HepG2 (cell line): ENCODE measurements around the gene CYP2A7. TPM values are rescaled to one million over a fixed set of nuclear protein-coding genes. Genes with fewer than 3 reads are reported as not detected.

ENCODE experiments used
- ATF1 ChIP-seq: IDR thresholded peaks from 2 replicates; pipeline ENCODE4 v1.6.1; 2016; ENCODE audit warnings: mild to moderate bottlenecking, control low read depth
- ATRX ChIP-seq: sonication (generic); formaldehyde crosslinking; IDR thresholded peaks from 2 replicates; pipeline ENCODE4 v1.4.0; 2020; ENCODE audit warnings: missing genetic modification reagents, borderline replicate concordance
- CHD2 ChIP-seq: IDR thresholded peaks from 2 replicates; pipeline ENCODE4 v1.6.1; 2011; ENCODE audit warnings: low read depth, low read length, improper control_type of control experiment
- ELF3 ChIP-seq: IDR thresholded peaks from 2 replicates; pipeline ENCODE4 v1.6.1; 2016; ENCODE audit warnings: missing genetic modification reagents, missing compliant biosample characterization
- FOSL2 ChIP-seq: sonication (generic); formaldehyde crosslinking; IDR thresholded peaks from 2 replicates; pipeline ENCODE4 v1.4.0; 2020; ENCODE audit warnings: missing genetic modification reagents
- HMG20B ChIP-seq: conservative IDR thresholded peaks from 2 replicates; pipeline ENCODE4 v1.6.1; 2016; ENCODE audit warnings: missing genetic modification reagents, missing compliant biosample characterization
- JUN ChIP-seq: sonication (generic); formaldehyde crosslinking; IDR thresholded peaks from 2 replicates; pipeline ENCODE4 v1.4.0; 2020; ENCODE audit warnings: mild to moderate bottlenecking, missing genetic modification reagents
- MIXL1 ChIP-seq: IDR thresholded peaks from 2 replicates; pipeline ENCODE4 v1.6.1; 2016
- RARG ChIP-seq: sonication (generic); formaldehyde crosslinking; IDR thresholded peaks from 2 replicates; pipeline ENCODE4 v1.4.0; 2020; ENCODE audit warnings: low read depth, mild to moderate bottlenecking, missing genetic modification reagents
- RFX5 ChIP-seq: IDR thresholded peaks from 2 replicates; pipeline ENCODE4 v1.6.1; 2011; ENCODE audit warnings: low read depth, low read length, improper control_type of control experiment
- SAFB2 ChIP-seq: sonication (generic); formaldehyde crosslinking; IDR thresholded peaks from 2 replicates; pipeline ENCODE4 v1.5.1; 2020; ENCODE audit warnings: missing genetic modification reagents, low read depth, mild to moderate bottlenecking, borderline replicate concordance
- SAP130 ChIP-seq: IDR thresholded peaks from 2 replicates; pipeline ENCODE4 v1.6.1; 2016; ENCODE audit warnings: low read depth
- SMC3 ChIP-seq: IDR thresholded peaks from 2 replicates; pipeline ENCODE4 v1.6.1; 2011; ENCODE audit warnings: low read length, improper control_type of control experiment
- TEAD3 ChIP-seq: optimal IDR thresholded peaks from 2 replicates; pipeline ENCODE3; 2016; ENCODE audit warnings: borderline replicate concordance
- ZC3H4 ChIP-seq: sonication (generic); formaldehyde crosslinking; IDR thresholded peaks from 2 replicates; pipeline ENCODE4 v1.4.0; 2020; ENCODE audit warnings: missing genetic modification reagents, borderline replicate concordance
- ZFP36 ChIP-seq: fragments of 150-350 bp; IDR thresholded peaks from 2 replicates; pipeline ENCODE4 v1.6.1; 2018; ENCODE audit warnings: borderline replicate concordance, low read length, low read depth; ENCODE audit not compliant: partially characterized antibody
- ZFP41 ChIP-seq: sonication (generic); formaldehyde crosslinking; IDR thresholded peaks from 2 replicates; pipeline ENCODE4 v1.4.0; 2020; ENCODE audit warnings: mild to moderate bottlenecking, missing genetic modification reagents, borderline replicate concordance
- ZNF260 ChIP-seq: sonication (generic); formaldehyde crosslinking; IDR thresholded peaks from 2 replicates; pipeline ENCODE4 v1.4.0; 2020; ENCODE audit warnings: missing genetic modification reagents, low read depth, mild to moderate bottlenecking, borderline replicate concordance
- ZNF282 ChIP-seq: fragments of 450-650 bp; IDR thresholded peaks from 2 replicates; pipeline ENCODE4 v1.6.1; 2018; ENCODE audit not compliant: partially characterized antibody
- ZNF383 ChIP-seq: sonication (generic); formaldehyde crosslinking; IDR thresholded peaks from 2 replicates; pipeline ENCODE4 v1.4.0; 2020; ENCODE audit warnings: missing genetic modification reagents, mild to moderate bottlenecking, borderline replicate concordance
- ZNF496 ChIP-seq: sonication (generic); formaldehyde crosslinking; IDR thresholded peaks from 2 replicates; pipeline ENCODE4 v1.8.1; 2023; ENCODE audit warnings: mild to moderate bottlenecking, moderate library complexity, missing genetic modification reagents; ENCODE audit not compliant: insufficient replicate concordance
- ZNF562 ChIP-seq: sonication (generic); formaldehyde crosslinking; IDR thresholded peaks from 2 replicates; pipeline ENCODE4 v1.8.0; 2022; ENCODE audit warnings: missing genetic modification reagents, borderline replicate concordance
- ZNF564 ChIP-seq: sonication (generic); formaldehyde crosslinking; IDR thresholded peaks from 2 replicates; pipeline ENCODE4 v1.8.1; 2023; ENCODE audit warnings: mild to moderate bottlenecking, missing genetic modification reagents
- polyA plus RNA-seq, 8 experiments: library from polyadenylated mRNA; depleted of rRNA in 3 of 8; stranded (reverse) in 7 of 8; unstranded in 1 of 8; fragments of >200 nt; fragmentation: Illumina TruSeq in 4 of 8; extraction: Trizol in 4 of 8; gene quantifications; 2 replicates each; pipeline versions ENCODE4 v1.2.1 to v1.2.3, GENCODE V29; 2011 to 2016; ENCODE audit warnings: low read depth in 4 of 8, missing spikeins in 1 of 8, mixed read lengths in 1 of 8; ENCODE audit not compliant: insufficient read depth in 1 of 8
- total RNA-seq, 5 experiments: library from RNA; depleted of rRNA; stranded (reverse); fragments of >200 nt; fragmentation: Illumina TruSeq; extraction: Trizol; gene quantifications; 2 replicates each; pipeline ENCODE4 v1.2.3, GENCODE V29; 2016; ENCODE audit warnings: low read depth in 1 of 5
- TF ChIP-seq, protein P1 (sequence below): sonication (generic); formaldehyde crosslinking; IDR thresholded peaks from 2 replicates; pipeline ENCODE4 v1.5.1; 2020; ENCODE audit warnings: mild to moderate bottlenecking, missing genetic modification reagents, moderate library complexity
- TF ChIP-seq, protein P2 (sequence below): IDR thresholded peaks from 2 replicates; pipeline ENCODE4 v1.6.1; 2016; ENCODE audit warnings: mild to moderate bottlenecking
- TF ChIP-seq, protein P3 (sequence below): sonication (generic); formaldehyde crosslinking; IDR thresholded peaks from 2 replicates; pipeline ENCODE4 v1.4.0; 2020; ENCODE audit warnings: missing genetic modification reagents
- TF ChIP-seq, protein P4 (sequence below): sonication (generic); formaldehyde crosslinking; IDR thresholded peaks from 2 replicates; pipeline ENCODE4 v1.5.0; 2020; ENCODE audit warnings: missing genetic modification reagents, mild to moderate bottlenecking, borderline replicate concordance

The CYP2A7 gene
- total and polyA plus RNA-seq, 2 of the 13 experiments (the other 11 are each of a cell fraction or from before 2014, with no cell fraction given), result not detected

DNA sequence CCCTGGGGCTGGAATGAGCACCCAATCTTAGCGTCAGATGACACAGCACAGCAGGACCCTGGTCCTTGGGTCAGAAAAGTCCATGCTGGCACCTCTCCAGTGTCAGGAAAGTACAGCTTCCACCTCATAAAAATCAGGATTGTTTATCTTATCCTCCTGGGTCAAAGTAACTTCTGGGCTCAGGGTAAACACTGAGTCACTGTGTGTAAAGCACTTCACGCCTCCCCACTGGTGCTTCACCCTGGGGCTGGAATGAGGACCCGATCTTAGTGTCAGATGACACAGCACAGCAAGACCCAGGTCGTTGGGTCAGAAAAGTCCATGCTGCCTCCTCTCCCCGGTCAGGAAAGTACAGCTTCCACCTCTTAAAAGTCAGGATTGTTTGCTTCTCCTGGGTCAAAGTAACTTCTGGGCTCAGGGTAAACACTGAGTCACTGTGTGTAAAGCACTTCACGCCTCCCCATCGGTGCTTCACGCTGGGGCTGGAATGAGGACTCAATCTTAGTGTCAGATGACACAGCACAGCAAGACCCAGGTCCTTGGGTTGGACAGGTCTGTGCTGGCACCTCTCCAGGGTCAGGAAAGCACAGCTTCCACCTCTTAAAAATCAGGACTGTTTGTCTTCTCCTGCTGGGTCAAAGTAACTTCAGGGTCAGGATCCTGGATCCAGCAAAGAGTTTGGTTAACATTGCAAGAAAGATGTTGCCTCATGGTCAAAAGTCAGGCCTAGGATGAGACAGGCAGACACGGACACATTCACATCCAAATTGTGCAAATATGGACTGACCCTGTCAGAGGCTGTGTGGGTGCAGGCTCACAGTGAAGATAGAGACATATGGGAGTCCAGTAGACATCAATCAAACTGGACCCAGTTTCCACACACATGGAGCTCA is 39.2 kb upstream of the CYP2A7 start (continued):
- TF ChIP-seq ZNF260 (CRISPR knock-in tag), result no peak
- peak; percentile 70 for TF ChIP-seq ELF3 (CRISPR knock-in tag)
- TF ChIP-seq RFX5, result no peak
- TF ChIP-seq ZNF562 (CRISPR knock-in tag), result no peak; the same call in 1 of the 2 replicates
- peak; percentile 69 for TF ChIP-seq SAP130 (CRISPR knock-in tag)
- peak; percentile 98 for TF ChIP-seq HMG20B (CRISPR knock-in tag)
- no peak for TF ChIP-seq ZNF282
- TF ChIP-seq MIXL1 (CRISPR knock-in tag), result peak; percentile 61
- TF ChIP-seq, protein P1, sequence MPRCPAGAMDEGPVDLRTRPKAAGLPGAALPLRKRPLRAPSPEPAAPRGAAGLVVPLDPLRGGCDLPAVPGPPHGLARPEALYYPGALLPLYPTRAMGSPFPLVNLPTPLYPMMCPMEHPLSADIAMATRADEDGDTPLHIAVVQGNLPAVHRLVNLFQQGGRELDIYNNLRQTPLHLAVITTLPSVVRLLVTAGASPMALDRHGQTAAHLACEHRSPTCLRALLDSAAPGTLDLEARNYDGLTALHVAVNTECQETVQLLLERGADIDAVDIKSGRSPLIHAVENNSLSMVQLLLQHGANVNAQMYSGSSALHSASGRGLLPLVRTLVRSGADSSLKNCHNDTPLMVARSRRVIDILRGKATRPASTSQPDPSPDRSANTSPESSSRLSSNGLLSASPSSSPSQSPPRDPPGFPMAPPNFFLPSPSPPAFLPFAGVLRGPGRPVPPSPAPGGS (CRISPR knock-in tag), result no peak; the same call in 1 of the 2 replicates
- TF ChIP-seq RARG (CRISPR knock-in tag), result 0 out of 2 replicates have a peak, but pooled peaks have one; percentile 89
- TF ChIP-seq ATF1 (CRISPR knock-in tag), result no peak; the same call in 1 of the 2 replicates
- no peak for TF ChIP-seq ZFP41
- no peak for TF ChIP-seq SAFB2 (CRISPR knock-in tag)
- TF ChIP-seq JUN (CRISPR knock-in tag), result peak; percentile 99
- TF ChIP-seq ZNF383, result no peak
- TF ChIP-seq, protein P2, sequence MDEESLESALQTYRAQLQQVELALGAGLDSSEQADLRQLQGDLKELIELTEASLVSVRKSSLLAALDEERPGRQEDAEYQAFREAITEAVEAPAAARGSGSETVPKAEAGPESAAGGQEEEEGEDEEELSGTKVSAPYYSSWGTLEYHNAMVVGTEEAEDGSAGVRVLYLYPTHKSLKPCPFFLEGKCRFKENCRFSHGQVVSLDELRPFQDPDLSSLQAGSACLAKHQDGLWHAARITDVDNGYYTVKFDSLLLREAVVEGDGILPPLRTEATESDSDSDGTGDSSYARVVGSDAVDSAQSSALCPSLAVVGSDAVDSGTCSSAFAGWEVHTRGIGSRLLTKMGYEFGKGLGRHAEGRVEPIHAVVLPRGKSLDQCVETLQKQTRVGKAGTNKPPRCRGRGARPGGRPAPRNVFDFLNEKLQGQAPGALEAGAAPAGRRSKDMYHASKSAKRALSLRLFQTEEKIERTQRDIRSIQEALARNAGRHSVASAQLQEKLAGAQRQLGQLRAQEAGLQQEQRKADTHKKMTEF (CRISPR knock-in tag), result peak; percentile 93
- no peak for TF ChIP-seq ZC3H4 (CRISPR knock-in tag)
- no peak for TF ChIP-seq ZNF564 (CRISPR knock-in tag)
- TF ChIP-seq FOSL2, result peak; percentile 99
- TF ChIP-seq, protein P3, sequence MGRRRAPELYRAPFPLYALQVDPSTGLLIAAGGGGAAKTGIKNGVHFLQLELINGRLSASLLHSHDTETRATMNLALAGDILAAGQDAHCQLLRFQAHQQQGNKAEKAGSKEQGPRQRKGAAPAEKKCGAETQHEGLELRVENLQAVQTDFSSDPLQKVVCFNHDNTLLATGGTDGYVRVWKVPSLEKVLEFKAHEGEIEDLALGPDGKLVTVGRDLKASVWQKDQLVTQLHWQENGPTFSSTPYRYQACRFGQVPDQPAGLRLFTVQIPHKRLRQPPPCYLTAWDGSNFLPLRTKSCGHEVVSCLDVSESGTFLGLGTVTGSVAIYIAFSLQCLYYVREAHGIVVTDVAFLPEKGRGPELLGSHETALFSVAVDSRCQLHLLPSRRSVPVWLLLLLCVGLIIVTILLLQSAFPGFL (CRISPR knock-in tag), result no peak
- TF ChIP-seq ZNF496 (CRISPR knock-in tag), result no peak
- TF ChIP-seq SMC3, result no peak
- no peak for TF ChIP-seq ATRX (CRISPR knock-in tag)
- TF ChIP-seq TEAD3 (CRISPR knock-in tag), result peak; percentile 95
- TF ChIP-seq CHD2, result no peak
- TF ChIP-seq, protein P4, sequence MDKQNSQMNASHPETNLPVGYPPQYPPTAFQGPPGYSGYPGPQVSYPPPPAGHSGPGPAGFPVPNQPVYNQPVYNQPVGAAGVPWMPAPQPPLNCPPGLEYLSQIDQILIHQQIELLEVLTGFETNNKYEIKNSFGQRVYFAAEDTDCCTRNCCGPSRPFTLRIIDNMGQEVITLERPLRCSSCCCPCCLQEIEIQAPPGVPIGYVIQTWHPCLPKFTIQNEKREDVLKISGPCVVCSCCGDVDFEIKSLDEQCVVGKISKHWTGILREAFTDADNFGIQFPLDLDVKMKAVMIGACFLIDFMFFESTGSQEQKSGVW (CRISPR knock-in tag), result no peak
- peak; percentile 37 for TF ChIP-seq ZFP36
